C4-2B (cell line): ENCODE results near the gene HPCAL1.

ENCODE experiments used
- H3K27ac ChIP-seq: fragments of 450-650 bp; 2 replicates; pipeline ENCODE4 v1.5.1; 2017
- ZFX ChIP-seq: fragments of 450-650 bp; IDR thresholded peaks from 2 replicates; pipeline ENCODE4 v1.6.1; 2017
- TF ChIP-seq, protein P1 (sequence below): fragments of 450-650 bp; conservative IDR thresholded peaks from 2 replicates; pipeline ENCODE4 v1.5.1; 2017; ENCODE audit warnings: mild to moderate bottlenecking

Gene HPCAL1

DNA sequence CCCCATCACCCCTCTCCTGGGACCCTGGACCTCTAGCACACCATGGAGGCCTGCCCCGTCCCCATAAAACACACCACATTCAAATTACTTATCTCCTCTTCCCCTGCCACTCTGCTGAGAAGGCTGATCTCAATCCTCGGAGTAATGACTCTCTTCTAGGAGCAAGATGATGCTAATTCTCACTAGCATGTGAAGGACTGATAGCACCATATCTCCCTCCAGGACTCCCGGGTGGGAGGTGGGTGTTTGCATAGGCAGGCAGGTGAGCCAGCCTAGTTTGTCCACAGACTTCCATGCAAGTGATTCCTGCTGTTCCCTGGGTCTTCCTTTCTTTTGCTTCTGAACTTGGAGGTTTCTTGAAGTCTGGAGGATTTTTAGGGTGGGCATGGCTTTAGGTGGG is 40.5 kb downstream of the HPCAL1 start:
- TF ChIP-seq, protein P1, sequence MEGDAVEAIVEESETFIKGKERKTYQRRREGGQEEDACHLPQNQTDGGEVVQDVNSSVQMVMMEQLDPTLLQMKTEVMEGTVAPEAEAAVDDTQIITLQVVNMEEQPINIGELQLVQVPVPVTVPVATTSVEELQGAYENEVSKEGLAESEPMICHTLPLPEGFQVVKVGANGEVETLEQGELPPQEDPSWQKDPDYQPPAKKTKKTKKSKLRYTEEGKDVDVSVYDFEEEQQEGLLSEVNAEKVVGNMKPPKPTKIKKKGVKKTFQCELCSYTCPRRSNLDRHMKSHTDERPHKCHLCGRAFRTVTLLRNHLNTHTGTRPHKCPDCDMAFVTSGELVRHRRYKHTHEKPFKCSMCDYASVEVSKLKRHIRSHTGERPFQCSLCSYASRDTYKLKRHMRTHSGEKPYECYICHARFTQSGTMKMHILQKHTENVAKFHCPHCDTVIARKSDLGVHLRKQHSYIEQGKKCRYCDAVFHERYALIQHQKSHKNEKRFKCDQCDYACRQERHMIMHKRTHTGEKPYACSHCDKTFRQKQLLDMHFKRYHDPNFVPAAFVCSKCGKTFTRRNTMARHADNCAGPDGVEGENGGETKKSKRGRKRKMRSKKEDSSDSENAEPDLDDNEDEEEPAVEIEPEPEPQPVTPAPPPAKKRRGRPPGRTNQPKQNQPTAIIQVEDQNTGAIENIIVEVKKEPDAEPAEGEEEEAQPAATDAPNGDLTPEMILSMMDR: no peak
- no peak for TF ChIP-seq ZFX
- H3K27ac ChIP-seq: no peak overlapping the region

DNA sequence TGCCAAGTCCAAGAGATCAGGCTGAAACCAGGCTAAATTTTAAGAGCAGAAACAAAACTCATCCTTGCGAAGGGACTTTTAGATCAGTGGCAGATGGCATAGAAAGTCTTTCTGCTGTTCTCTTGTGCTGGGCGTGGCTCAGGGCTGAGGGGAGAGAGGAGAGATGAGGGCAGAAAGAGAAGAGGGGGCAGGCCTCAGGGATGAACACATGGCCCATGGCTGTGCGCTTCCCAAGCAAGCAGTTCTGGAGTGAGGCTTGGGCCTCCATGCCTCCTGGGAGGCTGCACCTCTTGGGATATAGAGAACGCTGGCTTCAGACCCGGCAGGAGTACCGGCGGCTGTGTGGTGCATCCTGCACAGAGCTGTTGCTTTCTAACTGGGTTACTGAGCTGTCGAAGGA is 41.0 kb downstream of the HPCAL1 start:
- H3K27ac ChIP-seq: no peak overlapping the region
- TF ChIP-seq, protein P1: no peak
- no peak for TF ChIP-seq ZFX

DNA sequence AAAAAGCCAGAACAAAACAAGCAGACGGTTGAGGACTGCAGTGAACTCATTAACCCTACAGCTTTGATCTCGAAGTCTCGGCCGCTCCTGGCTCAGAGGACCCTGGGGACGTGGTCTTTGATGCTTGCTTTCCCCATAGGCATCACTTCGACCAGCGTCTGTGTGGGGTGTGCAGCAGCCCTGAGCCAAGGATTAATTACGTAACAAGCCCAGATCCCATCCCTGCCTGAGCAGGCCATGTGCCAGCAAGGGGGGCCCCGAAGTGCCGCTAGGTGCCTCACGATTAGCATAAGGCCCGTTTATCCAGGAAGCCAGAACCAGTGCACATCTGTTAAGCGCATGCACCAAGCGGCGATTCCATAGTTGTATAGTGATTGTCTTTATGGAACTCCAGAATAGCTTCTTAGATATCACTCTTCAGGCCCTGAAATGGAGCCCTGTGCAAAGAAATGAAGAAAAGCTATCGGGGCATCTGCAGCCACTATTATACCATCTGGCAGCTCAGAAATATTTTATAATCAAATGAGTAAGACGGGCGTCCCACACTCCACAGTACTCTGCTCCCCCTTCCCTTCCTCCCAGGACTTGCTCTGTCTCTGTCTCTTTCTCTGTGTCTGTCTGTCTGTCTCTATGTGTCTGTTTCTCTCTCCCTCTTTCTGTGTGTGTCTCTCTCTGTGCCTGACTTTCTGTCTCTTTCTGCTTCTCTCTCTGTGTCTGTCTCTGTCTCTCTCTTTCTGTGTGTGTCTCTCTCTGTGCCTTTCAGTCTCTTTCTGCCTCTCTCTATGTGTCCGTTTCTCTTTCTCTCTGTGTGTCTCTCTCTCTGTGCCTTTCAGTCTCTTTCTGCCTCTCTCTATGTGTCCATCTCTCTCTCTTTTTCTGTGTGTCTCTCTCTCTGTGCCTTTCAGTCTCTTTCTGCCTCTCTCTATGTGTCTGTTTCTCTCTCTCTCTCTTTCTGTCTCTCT is 41.7 kb downstream of the HPCAL1 start:
- TF ChIP-seq, protein P1: no peak
- TF ChIP-seq ZFX: no peak
- H3K27ac ChIP-seq: no peak overlapping the region

DNA sequence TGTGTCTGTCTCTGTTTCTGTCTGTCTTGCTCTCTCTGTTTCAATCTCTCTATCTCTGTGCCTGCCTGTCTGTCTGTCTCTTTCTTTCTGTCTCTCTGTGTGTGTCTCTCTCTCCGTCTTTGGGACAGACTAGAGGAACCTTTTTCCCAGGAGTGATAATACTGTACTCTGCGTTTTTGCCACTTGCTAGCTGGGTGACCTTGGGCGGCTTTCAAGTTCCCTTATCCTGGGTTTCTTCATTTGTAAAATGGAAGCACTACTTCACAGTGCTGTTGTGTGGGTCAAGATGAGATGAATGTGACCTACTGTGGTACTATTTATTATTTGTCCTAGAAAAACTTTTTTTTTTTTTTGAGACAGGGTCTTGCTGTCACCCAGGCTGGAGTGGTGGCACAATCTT is 42.4 kb downstream of the HPCAL1 start:
- TF ChIP-seq ZFX: no peak
- TF ChIP-seq, protein P1: no peak
- no peak overlapping the region for H3K27ac ChIP-seq

DNA sequence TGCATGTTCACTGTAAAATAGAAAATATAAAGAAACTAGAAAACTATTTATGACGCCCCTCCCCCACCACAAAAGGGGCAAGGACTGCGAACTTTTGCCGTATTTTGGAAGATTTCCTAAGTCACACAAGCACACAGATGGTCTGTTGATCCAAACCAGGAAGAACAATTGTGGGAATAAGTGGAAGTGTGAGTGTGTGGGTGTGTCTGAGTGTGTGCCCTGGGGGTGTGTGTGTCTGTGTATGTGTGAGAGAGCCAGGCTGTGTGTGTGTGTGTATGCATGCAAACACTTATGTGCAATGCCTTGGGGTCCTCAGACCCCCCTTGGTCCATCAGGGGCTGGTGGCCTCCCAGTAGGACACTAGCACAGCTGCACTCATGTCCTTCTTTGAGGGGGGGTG is 43.1 kb downstream of the HPCAL1 start:
- TF ChIP-seq, protein P1: no peak
- no peak for TF ChIP-seq ZFX
- H3K27ac ChIP-seq: no peak overlapping the region

DNA sequence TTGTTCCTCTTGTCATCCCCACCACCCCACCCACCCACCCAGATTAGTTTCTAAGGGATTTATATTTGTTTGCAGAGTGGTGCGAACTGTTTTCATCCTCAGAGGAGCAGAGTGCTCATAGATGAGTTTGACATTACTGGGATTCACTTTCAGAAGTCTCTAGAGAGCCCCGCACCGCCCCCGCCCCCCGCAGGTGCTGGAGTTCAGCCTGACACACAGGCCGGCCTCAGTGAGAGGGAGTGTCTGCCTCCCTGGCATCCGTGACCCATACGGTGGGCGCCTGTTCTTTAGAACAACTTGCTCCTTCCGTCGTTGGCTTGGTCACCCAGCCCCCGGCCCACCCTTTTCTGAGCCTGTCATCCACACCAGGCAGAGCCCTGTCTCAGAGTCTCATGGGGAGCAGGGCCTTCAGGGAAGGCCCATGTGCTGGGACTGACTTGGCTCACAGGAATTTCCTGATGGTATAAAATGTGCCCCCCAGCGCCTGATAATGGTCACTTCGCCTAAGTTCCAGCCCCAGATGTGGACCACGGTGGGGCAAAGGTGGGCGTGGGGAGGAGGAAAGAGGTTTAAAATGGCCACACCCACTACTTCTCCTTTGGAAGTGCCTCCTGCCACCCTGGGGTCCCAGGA is 44.3 kb downstream of the HPCAL1 start:
- peak overlapping the region; percentile 48; the same call in 1 of the 2 replicates for H3K27ac ChIP-seq
- TF ChIP-seq, protein P1: no peak
- no peak for TF ChIP-seq ZFX

DNA sequence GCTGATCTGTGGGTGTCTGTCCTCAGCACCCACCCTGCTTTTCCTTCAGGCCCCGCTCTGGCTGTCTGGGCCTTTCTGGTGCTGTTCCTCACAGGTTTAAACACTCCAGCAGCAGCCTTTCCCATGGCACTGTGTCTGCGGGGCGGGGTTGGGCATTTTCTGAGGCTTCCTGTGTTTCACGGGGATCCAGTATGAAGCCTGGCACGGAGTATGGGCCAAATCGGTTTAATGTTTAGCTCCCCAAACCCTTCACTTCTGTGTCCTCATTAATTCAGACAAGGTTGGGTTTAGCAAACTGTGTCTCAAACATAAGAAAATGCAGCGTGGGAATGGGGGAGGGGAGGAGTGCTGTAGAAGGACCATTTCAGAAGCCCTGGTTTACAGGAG is 44.9 kb downstream of the HPCAL1 start:
- peak overlapping the region; percentile 48 for H3K27ac ChIP-seq
- TF ChIP-seq ZFX: no peak
- TF ChIP-seq, protein P1: no peak
